Middle frontal gyrus (tissue), 1 donor: Measurements from ENCODE around the gene AGAP1.

Experiments used
- DNase-seq: peaks from one replicate; pipeline ENCODE4 v3.0.0-alpha.2; 2015; ENCODE audit warnings: low spot score; ENCODE audit errors: extremely low spot score

AGAP1 gene

GRCh38 chr2:235859651-235860050, 365.8 kb downstream of the AGAP1 start:
- no peak for DNase-seq

GRCh38 chr2:235860111-235860510, 366.3 kb downstream of the AGAP1 start:
- no peak for DNase-seq

- DNase-seq: no peak
Observed at GRCh38 chr2:235860871-235861270, 367.0 kb downstream of the AGAP1 start.

GRCh38 chr2:235861383-235861782, 367.5 kb downstream of the AGAP1 start:
- DNase-seq: no peak

GRCh38 chr2:235863414-235863813, 369.6 kb downstream of the AGAP1 start:
- no peak for DNase-seq

- DNase-seq: no peak
Observed at GRCh38 chr2:235864302-235864701, 370.5 kb downstream of the AGAP1 start.

- no peak for DNase-seq
Observed at GRCh38 chr2:235864733-235865515, 371.1 kb downstream of the AGAP1 start.

GRCh38 chr2:235866373-235866772, 372.5 kb downstream of the AGAP1 start:
- no peak for DNase-seq

GRCh38 chr2:235868224-235868623, 374.4 kb downstream of the AGAP1 start:
- DNase-seq: no peak

GRCh38 chr2:235868645-235869044, 374.8 kb downstream of the AGAP1 start:
- DNase-seq: no peak

- DNase-seq: no peak
Observed at GRCh38 chr2:235870515-235870914, 376.7 kb downstream of the AGAP1 start.

- DNase-seq: no peak
Observed at GRCh38 chr2:235876099-235876679, 382.3 kb downstream of the AGAP1 start.

- no peak for DNase-seq
Observed at GRCh38 chr2:235877275-235877802, 383.5 kb downstream of the AGAP1 start.

GRCh38 chr2:235879116-235879515, 385.3 kb downstream of the AGAP1 start:
- no peak for DNase-seq

- DNase-seq: no peak
Observed at GRCh38 chr2:235883675-235884074, 389.8 kb downstream of the AGAP1 start.

GRCh38 chr2:235889302-235889630, 395.4 kb downstream of the AGAP1 start:
- DNase-seq: no peak

GRCh38 chr2:235893129-235893698, 399.4 kb downstream of the AGAP1 start:
- DNase-seq: no peak

- no peak for DNase-seq
Observed at GRCh38 chr2:235894839-235895238, 401.0 kb downstream of the AGAP1 start.

- no peak for DNase-seq
Observed at GRCh38 chr2:235896061-235896460, 402.2 kb downstream of the AGAP1 start.

GRCh38 chr2:235897992-235898391, 404.1 kb downstream of the AGAP1 start:
- no peak for DNase-seq

GRCh38 chr2:235898766-235899165, 404.9 kb downstream of the AGAP1 start:
- no peak for DNase-seq

- DNase-seq: no peak
Observed at GRCh38 chr2:235900631-235901030, 406.8 kb downstream of the AGAP1 start.

- no peak for DNase-seq
Observed at GRCh38 chr2:235901243-235901642, 407.4 kb downstream of the AGAP1 start.
